ENCODE results near the gene NEIL3. TPM values are rescaled to one million over a fixed set of nuclear protein-coding genes. Genes with fewer than 3 reads are reported as not detected.

The NEIL3 gene
- polyA plus RNA-seq, 1 donor (not counting 4 experiments of a cell fraction or from before 2014, with no cell fraction given): 7.6 TPM

DNA sequence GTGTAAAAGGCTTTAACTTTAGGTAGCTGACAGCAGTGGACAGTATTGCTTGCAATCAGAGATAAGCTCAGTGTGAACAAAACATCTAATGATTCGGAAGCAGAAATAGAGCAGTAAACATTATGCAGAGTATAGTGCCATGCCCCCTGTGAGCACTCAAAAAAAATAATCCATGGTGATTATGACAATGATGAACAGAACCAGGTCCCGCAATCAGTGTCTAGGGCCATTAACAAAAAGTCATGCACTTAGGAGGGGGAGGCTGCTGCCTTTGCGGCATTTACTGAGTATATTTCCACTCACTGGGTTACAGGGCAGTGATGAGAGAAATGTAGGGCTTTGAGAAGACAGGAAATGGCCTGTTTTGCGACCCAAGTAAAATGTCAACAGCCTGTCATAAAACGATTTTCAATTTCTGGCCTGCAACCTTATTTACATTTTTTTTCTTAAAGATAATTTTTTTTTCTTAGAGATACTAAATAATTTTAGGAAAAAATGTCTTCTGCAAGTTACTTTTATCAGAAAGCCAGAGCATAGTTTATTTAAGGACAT is 27.3 kb upstream of the NEIL3 start:
- Histone ChIP-seq H3K9ac (ENCODE audit: control insufficient read depth, extremely low read depth, insufficient read depth, low read length) (no peak overlapping the region), H2AFZ (ENCODE audit: control insufficient read depth, low read length) (no peak overlapping the region), H3K4me3 (ENCODE audit: control insufficient read depth in 2 of 3, extremely low read depth in 1 of 3, insufficient read depth in 2 of 3, low read depth in 1 of 3, low read length in 3 of 3) (no peak overlapping the region), H3K79me2 (ENCODE audit: control insufficient read depth, insufficient read depth, low read length) (no peaks in the 10 kb centered on the region), H4K20me1 (ENCODE audit: control insufficient read depth, extremely low read depth, insufficient read depth, low read length) (no peaks in the 10 kb centered on the region), H3K4me1 (ENCODE audit: control insufficient read depth, extremely low read depth, insufficient read depth, low read length) (peaks cover 4% of the 10 kb centered on the region), H3K36me3 (ENCODE audit: control insufficient read depth in 2 of 2, extremely low read depth in 1 of 2, insufficient read depth in 2 of 2, low read length in 2 of 2) (no peaks in the 10 kb centered on the region), H3K9me1 (ENCODE audit: control insufficient read depth, extremely low read depth, insufficient read depth, low read length) (no peaks in the 10 kb centered on the region), H3K4me2 (ENCODE audit: control insufficient read depth, extremely low read depth, insufficient read depth, low read depth, low read length) (no peak overlapping the region), H3K27me3 (ENCODE audit: control insufficient read depth, extremely low read depth, insufficient read depth, low read length) (no peaks in the 10 kb centered on the region), H3K9me3 (ENCODE audit: control insufficient read depth, low read depth, low read length) (no peaks in the 10 kb centered on the region), H3K27ac (ENCODE audit: control insufficient read depth, insufficient read depth, low read length) (no peak overlapping the region)
- TF ChIP-seq EZH2 (IDR thresholded peaks at IDR 0.05; ENCODE audit: low read length) (no peak), CTCF (optimal IDR thresholded peaks at IDR 0.05 in 1 of 3, IDR thresholded peaks at IDR 0.05 in 1 of 3, conservative IDR thresholded peaks at IDR 0.05 in 1 of 3; ENCODE audit: extremely low read depth in 1 of 3, insufficient read depth in 2 of 3, low read length in 3 of 3) (no peak)
- dilution Hi-C loops (cut with MboI; ENCODE audit: extremely low pct_ligation_motif_present, low sequenced_read_pairs): no loop called here
- DNase-seq (ENCODE audit: low read depth, low spot score) (no peak), FAIRE-seq (no peak)

DNA sequence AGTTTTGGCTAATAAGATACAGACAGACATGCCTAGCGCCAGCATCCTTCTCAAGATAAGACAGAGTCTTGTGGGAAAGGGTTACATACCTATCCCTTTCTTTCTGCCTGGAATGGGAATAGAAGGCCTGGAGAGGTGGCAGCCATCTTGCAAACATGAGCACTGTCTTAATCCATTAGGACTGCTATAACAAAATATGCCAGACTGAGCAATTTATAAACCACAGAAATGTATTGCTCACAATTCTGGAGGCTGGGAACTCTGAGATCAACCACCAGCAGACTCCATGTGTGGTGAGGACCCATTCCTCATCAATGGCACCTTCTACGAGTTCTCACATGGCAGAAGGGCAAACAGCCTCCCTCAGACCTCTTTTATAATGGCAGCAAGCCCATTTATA is 26.5 kb upstream of the NEIL3 start:
- Histone ChIP-seq H3K9me1 (ENCODE audit: control insufficient read depth, extremely low read depth, insufficient read depth, low read length) (no peaks in the 10 kb centered on the region), H3K27ac (ENCODE audit: control insufficient read depth, insufficient read depth, low read length) (no peak overlapping the region), H3K9me3 (ENCODE audit: control insufficient read depth, low read depth, low read length) (no peaks in the 10 kb centered on the region), H3K36me3 (ENCODE audit: control insufficient read depth in 2 of 2, extremely low read depth in 1 of 2, insufficient read depth in 2 of 2, low read length in 2 of 2) (no peaks in the 10 kb centered on the region), H3K4me3 (ENCODE audit: control insufficient read depth in 2 of 3, extremely low read depth in 1 of 3, insufficient read depth in 2 of 3, low read depth in 1 of 3, low read length in 3 of 3) (no peak overlapping the region), H3K4me2 (ENCODE audit: control insufficient read depth, extremely low read depth, insufficient read depth, low read depth, low read length) (no peak overlapping the region), H3K9ac (ENCODE audit: control insufficient read depth, extremely low read depth, insufficient read depth, low read length) (no peak overlapping the region), H2AFZ (ENCODE audit: control insufficient read depth, low read length) (peak overlapping the region; percentile 80), H3K4me1 (ENCODE audit: control insufficient read depth, extremely low read depth, insufficient read depth, low read length) (peaks cover 4% of the 10 kb centered on the region), H4K20me1 (ENCODE audit: control insufficient read depth, extremely low read depth, insufficient read depth, low read length) (no peaks in the 10 kb centered on the region), H3K79me2 (ENCODE audit: control insufficient read depth, insufficient read depth, low read length) (no peaks in the 10 kb centered on the region), H3K27me3 (ENCODE audit: control insufficient read depth, extremely low read depth, insufficient read depth, low read length) (no peaks in the 10 kb centered on the region)
- TF ChIP-seq CTCF (optimal IDR thresholded peaks at IDR 0.05 in 1 of 3, IDR thresholded peaks at IDR 0.05 in 1 of 3, conservative IDR thresholded peaks at IDR 0.05 in 1 of 3; ENCODE audit: extremely low read depth in 1 of 3, insufficient read depth in 2 of 3, low read length in 3 of 3): no peak
- no peak for TF ChIP-seq EZH2 (IDR thresholded peaks at IDR 0.05; ENCODE audit: low read length)
- dilution Hi-C loops (cut with MboI; ENCODE audit: extremely low pct_ligation_motif_present, low sequenced_read_pairs): no loop called here
- FAIRE-seq: peak; percentile 23
- no peak for DNase-seq (ENCODE audit: low read depth, low spot score)

All from keratinocyte (primary cell).